H1 (cell line): ENCODE data around the gene PLPPR1. TPM values are rescaled to one million over a fixed set of nuclear protein-coding genes. Genes with fewer than 3 reads are reported as not detected.

ENCODE experiments used
- CTCF ChIA-PET: fragments of 300-600 bp; sonication (Branson Sonifier 250); formaldehyde crosslinking; loops from one replicate; lab custom pipeline; 2021; ENCODE audit not compliant: partially characterized antibody; lab: Charles Lee
- POLR2A ChIA-PET: fragments of 300-600 bp; sonication (Branson Sonifier 250); formaldehyde crosslinking; loops from one replicate; lab custom pipeline; 2021; ENCODE audit warnings: inconsistent platforms; ENCODE audit not compliant: partially characterized antibody; lab: Charles Lee
- DNase-seq, 2 experiments: peaks; one replicate each; pipeline versions ENCODE4 v3.0.0 to v3.0.0-alpha.2; 2010 to 2022; ENCODE audit warnings: low spot score in 2 of 2, low read depth in 1 of 2, mixed read lengths in 1 of 2
- FAIRE-seq: peaks from 2 replicates; lab custom pipeline; 2011; peaks lifted over from hg19 to GRCh38; lab: Jason Lieb, UNC
- H2AFZ ChIP-seq: 2 replicates; pipeline ENCODE4 v1.8.1; 2012; ENCODE audit warnings: low read length, inconsistent platforms
- H2AK5ac ChIP-seq: 2 replicates; pipeline ENCODE4 v1.6.1; 2013; ENCODE audit warnings: low read depth, low read length
- H2BK120ac ChIP-seq: replicated peaks from 2 replicates; pipeline ENCODE3; 2013; ENCODE audit warnings: low read depth, low read length, inconsistent platforms
- H2BK12ac ChIP-seq: 2 replicates; pipeline ENCODE4 v1.6.1; 2013; ENCODE audit warnings: low read depth, low read length
- H2BK15ac ChIP-seq: 2 replicates; pipeline ENCODE4 v1.6.1; 2013; ENCODE audit warnings: low read length
- H2BK20ac ChIP-seq: 2 replicates; pipeline ENCODE4 v1.6.1; 2013; ENCODE audit warnings: low read length
- H2BK5ac ChIP-seq: 2 replicates; pipeline ENCODE4 v1.6.1; 2013; ENCODE audit warnings: low read depth, low read length
- H3K14ac ChIP-seq: 2 replicates; pipeline ENCODE4 v1.6.1; 2013; ENCODE audit warnings: inconsistent platforms; ENCODE audit not compliant: insufficient read length
- H3K18ac ChIP-seq: 2 replicates; pipeline ENCODE4 v1.6.1; 2013; ENCODE audit warnings: low read length; ENCODE audit errors: extremely low read depth
- H3K23ac ChIP-seq: 2 replicates; pipeline ENCODE4 v1.6.1; 2013; ENCODE audit warnings: inconsistent platforms; ENCODE audit not compliant: insufficient read length
- H3K23me2 ChIP-seq: 2 replicates; pipeline ENCODE4 v1.6.1; 2013; ENCODE audit warnings: low read depth, low read length
- H3K27ac ChIP-seq: 2 replicates; pipeline ENCODE4 v1.6.1; 2011; ENCODE audit warnings: low read depth, low read length, inconsistent platforms
- H3K27me3 ChIP-seq, 4 experiments: replicated peaks in 1 of 4; 1 replicate in 1 of 4; 2 replicates in 3 of 4; pipeline versions ENCODE4 v1.6.1 to v1.8.1; 2011 to 2013; ENCODE audit warnings: low read length in 3 of 4, mild to moderate bottlenecking in 3 of 4, inconsistent platforms in 2 of 4, mixed read lengths in 2 of 4, moderate library complexity in 1 of 4; ENCODE audit not compliant: control insufficient read depth in 3 of 4, insufficient read depth in 3 of 4; ENCODE audit errors: extremely low read depth in 1 of 4
- H3K36me3 ChIP-seq, 4 experiments: 2 replicates each; pipeline versions ENCODE4 v1.6.1 to v1.8.1; 2011 to 2013; ENCODE audit warnings: mild to moderate bottlenecking in 4 of 4, low read length in 3 of 4, moderate library complexity in 2 of 4, control low read depth in 1 of 4, inconsistent platforms in 1 of 4; ENCODE audit not compliant: insufficient read depth in 4 of 4, control insufficient read depth in 2 of 4
- H3K4ac ChIP-seq: replicated peaks from 2 replicates; pipeline ENCODE3; 2013; ENCODE audit warnings: low read length, low read depth, mixed read lengths, inconsistent platforms; ENCODE audit not compliant: insufficient read length
- H3K4me1 ChIP-seq, 4 experiments: replicated peaks in 1 of 4; 1 replicate in 1 of 4; 2 replicates in 3 of 4; pipeline versions ENCODE4 v1.6.1 to v1.8.1; 2011 to 2013; ENCODE audit warnings: low read length in 3 of 4, inconsistent platforms in 2 of 4, mixed read lengths in 1 of 4; ENCODE audit not compliant: insufficient read depth in 4 of 4, control insufficient read depth in 3 of 4
- H3K4me2 ChIP-seq, 2 experiments: 2 replicates each; pipeline versions ENCODE4 v1.6.1 to v1.8.1; 2011 to 2013; ENCODE audit warnings: low read depth in 2 of 2, low read length in 2 of 2, control low read depth in 1 of 2, inconsistent platforms in 1 of 2, mild to moderate bottlenecking in 1 of 2; ENCODE audit not compliant: insufficient read depth in 1 of 2
- H3K4me3 ChIP-seq, 4 experiments: fragments of 200-600, 300-600 bp in 1 of 4; sonication (generic), shearing (Covaris generic), sonication (Bioruptor Twin) in 1 of 4; 2 replicates each; pipeline versions ENCODE4 v1.5.1 to v1.8.1; 2011 to 2016; ENCODE audit warnings: low read length in 4 of 4, low read depth in 3 of 4, control low read depth in 2 of 4, inconsistent platforms in 2 of 4, mild to moderate bottlenecking in 2 of 4, mixed read lengths in 1 of 4, moderate library complexity in 1 of 4; ENCODE audit not compliant: insufficient read depth in 2 of 4; ENCODE audit errors: extremely low read depth in 1 of 4
- H3K56ac ChIP-seq: replicated peaks from 2 replicates; pipeline ENCODE3; 2013; ENCODE audit warnings: low read depth, mild to moderate bottlenecking, mixed read lengths, low read length, inconsistent platforms; ENCODE audit not compliant: insufficient read length
- H3K79me1 ChIP-seq: 2 replicates; pipeline ENCODE4 v1.6.1; 2013; ENCODE audit warnings: low read depth, low read length, control low read depth
- H3K79me2 ChIP-seq, 2 experiments: 2 replicates each; pipeline versions ENCODE4 v1.6.1 to v1.8.1; 2012 to 2013; ENCODE audit warnings: low read length in 2 of 2, mild to moderate bottlenecking in 2 of 2, inconsistent platforms in 1 of 2; ENCODE audit not compliant: insufficient read depth in 2 of 2, control insufficient read depth in 1 of 2
- H3K9ac ChIP-seq, 4 experiments: replicated peaks in 1 of 4; 1 replicate in 1 of 4; 2 replicates in 3 of 4; pipeline versions ENCODE4 v1.6.1 to v1.8.1; 2011 to 2013; ENCODE audit warnings: low read depth in 3 of 4, low read length in 3 of 4, control low read depth in 2 of 4, mild to moderate bottlenecking in 2 of 4, moderate library complexity in 2 of 4, inconsistent platforms in 1 of 4; ENCODE audit errors: extremely low read depth in 1 of 4
- H3K9me3 ChIP-seq, 2 experiments: 2 replicates each; pipeline versions ENCODE4 v1.6.1 to v1.8.1; 2012 to 2013; ENCODE audit warnings: mild to moderate bottlenecking in 2 of 2, moderate library complexity in 2 of 2, control low read depth in 1 of 2, inconsistent platforms in 1 of 2, low read depth in 1 of 2, low read length in 1 of 2, mixed read lengths in 1 of 2; ENCODE audit not compliant: insufficient read depth in 2 of 2
- H4K20me1 ChIP-seq, 2 experiments: replicated peaks in 1 of 2; 2 replicates each; pipeline versions ENCODE3 to v1.8.1; 2011 to 2013; ENCODE audit warnings: inconsistent platforms in 2 of 2, low read length in 2 of 2, mild to moderate bottlenecking in 1 of 2; ENCODE audit not compliant: insufficient read depth in 2 of 2, control insufficient read depth in 1 of 2
- H4K5ac ChIP-seq: 2 replicates; pipeline ENCODE4 v1.6.1; 2013; ENCODE audit warnings: low read length, low read depth, mixed read lengths, inconsistent platforms; ENCODE audit not compliant: insufficient read length
- H4K8ac ChIP-seq: 2 replicates; pipeline ENCODE4 v1.8.0; 2013; ENCODE audit warnings: mild to moderate bottlenecking, moderate library complexity, low read length, inconsistent platforms; ENCODE audit not compliant: insufficient read depth; ENCODE audit errors: extremely low read depth
- H4K91ac ChIP-seq: replicated peaks from 2 replicates; pipeline ENCODE3; 2013; ENCODE audit warnings: low read length, mixed read lengths, inconsistent platforms; ENCODE audit not compliant: insufficient read length
- BCL11A ChIP-seq, 2 experiments: IDR thresholded peaks; one replicate each; pipeline ENCODE4 v1.6.1; 2011; ENCODE audit warnings: low read depth in 2 of 2, low read length in 2 of 2, mild to moderate bottlenecking in 2 of 2
- CREB1 ChIP-seq: IDR thresholded peaks from 2 replicates; pipeline ENCODE4 v1.6.1; 2012; ENCODE audit warnings: inconsistent platforms
- EGR1 ChIP-seq: IDR thresholded peaks from 2 replicates; pipeline ENCODE4 v1.6.1; 2011; ENCODE audit warnings: low read depth, low read length, borderline replicate concordance
- EP300 ChIP-seq, 2 experiments: IDR thresholded peaks; 1 replicate in 1 of 2; 2 replicates in 1 of 2; pipeline ENCODE4 v1.6.1; 2011 to 2012; ENCODE audit warnings: low read depth in 2 of 2, low read length in 2 of 2, mild to moderate bottlenecking in 2 of 2, borderline replicate concordance in 1 of 2, inconsistent platforms in 1 of 2, moderate library complexity in 1 of 2
- FOSL1 ChIP-seq: IDR thresholded peaks from 2 replicates; pipeline ENCODE4 v1.6.1; 2011; ENCODE audit warnings: mild to moderate bottlenecking, low read depth, low read length, moderate library complexity; ENCODE audit not compliant: insufficient read depth
- MAFK ChIP-seq: IDR thresholded peaks from 2 replicates; pipeline ENCODE4 v1.6.1; 2012; ENCODE audit warnings: low read depth, mild to moderate bottlenecking, improper control_type of control experiment, low read length
- MAX ChIP-seq: IDR thresholded peaks from 2 replicates; pipeline ENCODE4 v1.6.1; 2012; ENCODE audit warnings: inconsistent platforms
- POU5F1 ChIP-seq: IDR thresholded peaks from 2 replicates; pipeline ENCODE4 v1.6.1; 2011; ENCODE audit warnings: low read depth, mild to moderate bottlenecking, low read length, moderate library complexity
- RXRA ChIP-seq: IDR thresholded peaks from 2 replicates; pipeline ENCODE4 v1.6.1; 2011; ENCODE audit warnings: low read depth, mild to moderate bottlenecking, low read length, moderate library complexity; ENCODE audit not compliant: insufficient read depth
- SIX5 ChIP-seq: IDR thresholded peaks from 2 replicates; pipeline ENCODE4 v1.6.1; 2011; ENCODE audit warnings: mild to moderate bottlenecking, low read depth, low read length
- SP1 ChIP-seq: IDR thresholded peaks from 2 replicates; pipeline ENCODE4 v1.6.1; 2011; ENCODE audit warnings: low read depth, low read length
- SP2 ChIP-seq: IDR thresholded peaks from 2 replicates; pipeline ENCODE4 v1.6.1; 2012; ENCODE audit warnings: mild to moderate bottlenecking, low read length, inconsistent platforms
- SP4 ChIP-seq: IDR thresholded peaks from 2 replicates; pipeline ENCODE4 v1.6.1; 2012; ENCODE audit warnings: low read length, inconsistent platforms
- WGBS, 2 experiments: shearing (Covaris generic) in 1 of 2; methylation state at CpG; one replicate each; pipeline versions ENCODE4 v1.1.6 to v1.1.7; 2013 to 2015; ENCODE audit warnings: low lambda C conversion rate in 2 of 2, mixed read lengths in 2 of 2, inconsistent platforms in 1 of 2, low coverage in 1 of 2, missing lambda C conversion rate in 1 of 2; ENCODE audit not compliant: insufficient replicate concordance in 2 of 2, insufficient coverage in 1 of 2, insufficient read length in 1 of 2; ENCODE audit errors: extremely low coverage in 1 of 2, missing lambda C conversion rate in 1 of 2; 5-methylcytosine and 5-hydroxymethylcytosine counted together
- polyA plus RNA-seq, 7 experiments: library from polyadenylated mRNA; depleted of rRNA in 3 of 7; stranded (reverse) in 5 of 7; unstranded in 2 of 7; fragments of >200 nt in 5 of 7; fragments of 200-250 nt in 2 of 7; gene quantifications; 1 replicate in 5 of 7; 2 replicates in 1 of 7; 4 replicates in 1 of 7; pipeline versions ENCODE4 v1.2.1 to v1.2.3, GENCODE V29; 2011 to 2013; ENCODE audit warnings: missing spikeins in 2 of 7, mixed read lengths in 2 of 7
- total RNA-seq: library from RNA; stranded (reverse); fragmentation: NEBNext Ultra II Directional; extraction: Animal tissue kit (Norgen Biotek cat#: 25700); gene quantifications from 2 replicates; pipeline ENCODE4 v1.2.1, GENCODE V29; 2021
- TF ChIP-seq, protein P1 (sequence below): IDR thresholded peaks from 2 replicates; pipeline ENCODE4 v1.6.1; 2012; ENCODE audit warnings: inconsistent platforms

PLPPR1 gene
- total and polyA plus RNA-seq, 2 of the 8 experiments (the other 6 are each of a cell fraction or from before 2014, with no cell fraction given), result 1.4 to 1.8 TPM

DNA sequence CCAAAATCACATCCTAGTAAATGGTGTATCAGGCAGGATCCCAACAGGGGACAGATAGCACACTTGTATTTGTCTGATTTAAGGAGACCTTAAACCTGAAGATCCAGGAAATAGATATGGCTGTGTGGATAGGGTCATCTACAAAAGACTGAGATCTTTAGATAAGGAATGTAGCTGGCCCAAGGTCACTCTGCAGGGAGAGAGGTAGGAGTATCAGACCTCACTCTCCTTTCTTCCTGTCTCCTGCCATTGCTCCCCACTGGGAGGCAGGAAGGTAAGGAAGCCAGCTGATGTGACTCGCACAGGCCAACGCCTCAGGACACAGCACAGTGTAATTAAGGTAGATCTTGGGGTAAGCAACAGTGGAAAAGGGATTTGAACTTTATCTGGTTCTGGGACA lies 85.8 kb downstream of the PLPPR1 start:
- Histone ChIP-seq H2AK5ac (no peak overlapping the region), H2BK12ac (peak overlapping the region; percentile 3; the same call in 1 of the 2 replicates), H3K36me3 (no peaks in the 10 kb centered on the region), H3K4me1 (peaks cover 0 to 17% (median 5%) of the 10 kb centered on the region in 4 experiments; a peak in 4 of 7 replicates), H3K27ac (no peak overlapping the region), H3K9ac (no peak overlapping the region), H2BK5ac (no peak overlapping the region), H3K56ac (no peak overlapping the region), H3K4me2 (peak overlapping the region in 1 of 2 experiments; percentile 36; a peak in 1 of 4 replicates), H3K27me3 (no peaks in the 10 kb centered on the region), H3K23ac (no peak overlapping the region), H3K18ac (peak overlapping the region; percentile 33; the same call in 1 of the 2 replicates), H4K20me1 (no peaks in the 10 kb centered on the region), H3K9me3 (peaks cover 0 to under 1% of the 10 kb centered on the region in 2 experiments; a peak in 1 of 4 replicates), H4K8ac (no peak overlapping the region), H4K91ac (peak overlapping the region; percentile 26), H3K4ac (no peak overlapping the region), H2AFZ (no peak overlapping the region; the same call in 1 of the 2 replicates), H2BK20ac (no peak overlapping the region), H3K4me3 (no peak overlapping the region), H3K14ac (no peak overlapping the region), H4K5ac (no peak overlapping the region), H2BK120ac (no peak overlapping the region), H3K79me1 (no peaks in the 10 kb centered on the region), H3K79me2 (no peaks in the 10 kb centered on the region), H2BK15ac (no peak overlapping the region), H3K23me2 (no peaks in the 10 kb centered on the region)
- FAIRE-seq (no peak), DNase-seq (no peak)
- CTCF ChIA-PET, result interaction anchor here (1.3 to 1.7 kb wide), 2 partner anchors 10 to 146 kb away, joined by 4 read pairs; no protein-coding TSS in a partner anchor
- WGBS, 2 experiments, result 75% methylated on average over 2 of the region's 2 CpGs; no CpG with 5 or more reads in 1 of the 2 experiments
- POLR2A ChIA-PET, result no interaction called here
- TF ChIP-seq POU5F1, result no peak
- no peak for TF ChIP-seq CREB1
- no peak for TF ChIP-seq FOSL1
- TF ChIP-seq, protein P1, sequence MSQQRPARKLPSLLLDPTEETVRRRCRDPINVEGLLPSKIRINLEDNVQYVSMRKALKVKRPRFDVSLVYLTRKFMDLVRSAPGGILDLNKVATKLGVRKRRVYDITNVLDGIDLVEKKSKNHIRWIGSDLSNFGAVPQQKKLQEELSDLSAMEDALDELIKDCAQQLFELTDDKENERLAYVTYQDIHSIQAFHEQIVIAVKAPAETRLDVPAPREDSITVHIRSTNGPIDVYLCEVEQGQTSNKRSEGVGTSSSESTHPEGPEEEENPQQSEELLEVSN, result no peak
- no peak for TF ChIP-seq SP2
- TF ChIP-seq SIX5, result no peak
- no peak for TF ChIP-seq EP300 (IDR thresholded peaks at IDR 0.05; ENCODE audit: borderline replicate concordance in 1 of 2, low read depth in 2 of 2, low read length in 2 of 2)
- TF ChIP-seq MAFK, result no peak
- no peak for TF ChIP-seq BCL11A (IDR thresholded peaks at IDR 0.05; ENCODE audit: low read depth in 2 of 2, low read length in 2 of 2)
- no peak for TF ChIP-seq SP1
- TF ChIP-seq EGR1, result no peak
- TF ChIP-seq RXRA, result no peak
- no peak for TF ChIP-seq MAX
- TF ChIP-seq SP4, result no peak
